ENCODE measurements around the gene IL9.

IL9 gene

GRCh38 chr5:135847976-135848375 lies 47.7 kb downstream of the IL9 start:
- Histone ChIP-seq H3K9me3 (ENCODE audit: control insufficient read depth, low read length) (no peaks in the 10 kb centered on the region), H3K4me1 (ENCODE audit: control insufficient read depth, insufficient read depth, low read length) (no peaks in the 10 kb centered on the region)

GRCh38 chr5:135846311-135846710 lies 49.3 kb downstream of the IL9 start:
- Histone ChIP-seq H3K4me1 (ENCODE audit: control insufficient read depth, insufficient read depth, low read length) (no peaks in the 10 kb centered on the region), H3K27me3 (ENCODE audit: control insufficient read depth, insufficient read depth, low read length) (no peaks in the 10 kb centered on the region), H3K9me3 (ENCODE audit: control insufficient read depth, low read length) (no peaks in the 10 kb centered on the region), H3K36me3 (ENCODE audit: control insufficient read depth, insufficient read depth, low read length) (no peaks in the 10 kb centered on the region), H3K4me3 (ENCODE audit: low read length) (no peak overlapping the region), H3K9ac (ENCODE audit: low read length) (no peak overlapping the region)

More at GRCh38 chr5:135847976-135848375, 47.7 kb downstream of the IL9 start:
- no peak overlapping the region for H3K9ac ChIP-seq (ENCODE audit: low read length)
- no peaks in the 10 kb centered on the region for H3K36me3 ChIP-seq (ENCODE audit: control insufficient read depth, insufficient read depth, low read length)
- H3K4me3 ChIP-seq (ENCODE audit: low read length) = no peak overlapping the region
- H3K27me3 ChIP-seq (ENCODE audit: control insufficient read depth, insufficient read depth, low read length) = no peaks in the 10 kb centered on the region

- Histone ChIP-seq H3K4me1 (ENCODE audit: control insufficient read depth, insufficient read depth, low read length) (no peaks in the 10 kb centered on the region), H3K9me3 (ENCODE audit: control insufficient read depth, low read length) (no peaks in the 10 kb centered on the region), H3K36me3 (ENCODE audit: control insufficient read depth, insufficient read depth, low read length) (no peaks in the 10 kb centered on the region), H3K27me3 (ENCODE audit: control insufficient read depth, insufficient read depth, low read length) (no peaks in the 10 kb centered on the region), H3K9ac (ENCODE audit: low read length) (no peak overlapping the region), H3K4me3 (ENCODE audit: low read length) (no peak overlapping the region)
Observed at GRCh38 chr5:135843571-135844337, 51.9 kb downstream of the IL9 start.

- Histone ChIP-seq H3K9ac (ENCODE audit: low read length) (no peak overlapping the region), H3K36me3 (ENCODE audit: control insufficient read depth, insufficient read depth, low read length) (no peaks in the 10 kb centered on the region), H3K4me3 (ENCODE audit: low read length) (no peak overlapping the region), H3K4me1 (ENCODE audit: control insufficient read depth, insufficient read depth, low read length) (no peaks in the 10 kb centered on the region), H3K9me3 (ENCODE audit: control insufficient read depth, low read length) (no peaks in the 10 kb centered on the region), H3K27me3 (ENCODE audit: control insufficient read depth, insufficient read depth, low read length) (no peaks in the 10 kb centered on the region)
Observed at GRCh38 chr5:135842737-135843136, 52.9 kb downstream of the IL9 start.

Measured in mucosa of stomach (tissue), 1 donor.